A549 (cell line): ENCODE measurements around the gene DIP2C. TPM values are rescaled to one million over a fixed set of nuclear protein-coding genes. Genes with fewer than 3 reads are reported as not detected.

ENCODE experiments used
- ATAC-seq, 2 experiments: fragments of 200-7000 bp in 1 of 2; fragments of >200 bp in 1 of 2; cut with Nextera tagmentation in 1 of 2; cut with Tn5 transposase in 1 of 2; 3 replicates each; pipeline versions ENCODE4 v1.8.0 to v1.9.1; 2018 to 2020; ENCODE audit warnings: mild to moderate bottlenecking in 1 of 2, moderate library complexity in 1 of 2
- CTCF ChIA-PET: fragments of 300-600 bp; sonication (Branson Sonifier 250); formaldehyde crosslinking; extraction: SDS; loops from one replicate; lab custom pipeline; 2021; ENCODE audit warnings: antibody characterized with exemption, inconsistent platforms; lab: Yijun Ruan, JAX
- POLR2A ChIA-PET: fragments of 350-600 bp; formaldehyde crosslinking; extraction: SDS; loops from one replicate; lab custom pipeline; 2021; ENCODE audit warnings: antibody characterized with exemption, inconsistent platforms; lab: Yijun Ruan, JAX
- DNase-seq, 2 experiments: peaks; one replicate each; pipeline versions ENCODE4 v3.0.0 to v3.0.0-alpha.2; 2011 to 2016; ENCODE audit warnings: low read depth in 1 of 2, low spot score in 1 of 2
- FAIRE-seq: peaks from 2 replicates; lab custom pipeline; 2011; peaks lifted over from hg19 to GRCh38; lab: Jason Lieb, UNC
- H3K27ac ChIP-seq, 2 experiments: fragments of >200 bp; sonication (Bioruptor Twin); formaldehyde crosslinking; 3 replicates each; pipeline ENCODE4 v1.5.1; 2016 to 2017
- H3K4me1 ChIP-seq: fragments of >200 bp; sonication (Bioruptor Twin); formaldehyde crosslinking; 3 replicates; pipeline ENCODE4 v1.6.1; 2016
- H3K4me2 ChIP-seq: fragments of >200 bp; sonication (Bioruptor Twin); formaldehyde crosslinking; 3 replicates; pipeline ENCODE4 v1.6.1; 2016
- H3K4me3 ChIP-seq: fragments of >200 bp; sonication (Bioruptor Twin); formaldehyde crosslinking; 3 replicates; pipeline ENCODE4 v1.5.1; 2016
- H3K9me3 ChIP-seq: fragments of >200 bp; sonication (Bioruptor Twin); formaldehyde crosslinking; 3 replicates; pipeline ENCODE4 v1.6.1; 2016
- EP300 ChIP-seq, 2 experiments: fragments of >200 bp; sonication (Bioruptor Twin); formaldehyde crosslinking; IDR thresholded peaks; 2 replicates in 1 of 2; 3 replicates in 1 of 2; pipeline ENCODE4 v1.6.1; 2016 to 2017
- FOSB ChIP-seq: fragments of 250-450 bp; sonication (Bioruptor Pico); IDR thresholded peaks from 2 replicates; pipeline ENCODE4 v1.5.0; 2020; ENCODE audit warnings: mild to moderate bottlenecking, moderate library complexity
- FOSL2 ChIP-seq, 2 experiments: fragments of 450-650 bp in 1 of 2; fragments of >200 bp in 1 of 2; sonication (Bioruptor Twin) in 1 of 2; formaldehyde crosslinking; IDR thresholded peaks; 2 replicates each; pipeline versions ENCODE4 v1.5.0 to v1.6.1; 2016 to 2020; ENCODE audit warnings: mild to moderate bottlenecking in 1 of 2, moderate library complexity in 1 of 2
- GATA3 ChIP-seq: IDR thresholded peaks from 2 replicates; pipeline ENCODE4 v1.6.1; 2012; ENCODE audit warnings: borderline replicate concordance
- HDAC2 ChIP-seq: fragments of 200-600 bp; sonication (generic); IDR thresholded peaks from 2 replicates; pipeline ENCODE4 v1.6.1; 2016
- HOXA7 ChIP-seq: fragments of 250-450 bp; sonication (Bioruptor Pico); IDR thresholded peaks from 2 replicates; pipeline ENCODE4 v1.5.0; 2020; ENCODE audit warnings: mild to moderate bottlenecking, moderate library complexity
- JUN ChIP-seq, 2 experiments: fragments of >200 bp; sonication (Bioruptor Twin); formaldehyde crosslinking; IDR thresholded peaks; 2 replicates in 1 of 2; 3 replicates in 1 of 2; pipeline ENCODE4 v1.6.1; 2016 to 2017
- JUNB ChIP-seq: fragments of >200 bp; sonication (Bioruptor Twin); formaldehyde crosslinking; IDR thresholded peaks from 2 replicates; pipeline ENCODE4 v1.6.1; 2016
- KDM5A ChIP-seq: fragments of 200-600 bp; sonication (generic); IDR thresholded peaks from 2 replicates; pipeline ENCODE4 v1.6.1; 2016; ENCODE audit warnings: antibody characterized with exemption, mild to moderate bottlenecking
- MAZ ChIP-seq: fragments of 150-350 bp; IDR thresholded peaks from 2 replicates; pipeline ENCODE4 v1.6.1; 2014; ENCODE audit warnings: antibody characterized with exemption, low read depth, low read length, borderline replicate concordance
- MYC ChIP-seq: IDR thresholded peaks from 2 replicates; pipeline ENCODE4 v1.6.1; 2012; ENCODE audit warnings: mild to moderate bottlenecking, inconsistent platforms, low read length, improper control_type of control experiment, borderline replicate concordance
- PHF8 ChIP-seq: fragments of 200-600 bp; sonication (generic); IDR thresholded peaks from 2 replicates; pipeline ENCODE4 v1.6.1; 2016; ENCODE audit warnings: low read depth, mild to moderate bottlenecking, antibody characterized with exemption, moderate library complexity, borderline replicate concordance
- POLR2AphosphoS2 ChIP-seq: conservative IDR thresholded peaks from 2 replicates; pipeline ENCODE4 v1.6.1; 2012; ENCODE audit warnings: low read length, improper control_type of control experiment, inconsistent platforms
- RAD21 ChIP-seq, 2 experiments: fragments of >200 bp in 1 of 2; sonication (Bioruptor Twin) in 1 of 2; formaldehyde crosslinking in 1 of 2; IDR thresholded peaks in 1 of 2; conservative IDR thresholded peaks in 1 of 2; 2 replicates in 1 of 2; 3 replicates in 1 of 2; pipeline ENCODE4 v1.6.1; 2012 to 2018; ENCODE audit warnings: inconsistent platforms in 1 of 2
- RFX5 ChIP-seq: fragments of 450-650 bp; IDR thresholded peaks from 2 replicates; pipeline ENCODE4 v1.7.1; 2014; ENCODE audit warnings: antibody characterized with exemption, mild to moderate bottlenecking, moderate library complexity
- RNF2 ChIP-seq: fragments of 200-600 bp; sonication (generic); IDR thresholded peaks from 2 replicates; pipeline ENCODE4 v1.6.1; 2016; ENCODE audit warnings: low read depth, mild to moderate bottlenecking, antibody characterized with exemption, moderate library complexity, borderline replicate concordance
- TFCP2L1 ChIP-seq: fragments of 250-450 bp; sonication (Bioruptor Pico); IDR thresholded peaks from 2 replicates; pipeline ENCODE4 v1.5.0; 2021; ENCODE audit warnings: mild to moderate bottlenecking
- ZC3H11A ChIP-seq: fragments of 450-650 bp; IDR thresholded peaks from 2 replicates; pipeline ENCODE4 v1.6.1; 2014; ENCODE audit warnings: antibody characterized with exemption, mild to moderate bottlenecking
- ZNF302 ChIP-seq: fragments of 250-450 bp; sonication (Bioruptor Pico); IDR thresholded peaks from 2 replicates; pipeline ENCODE4 v1.9.0; 2021; ENCODE audit warnings: inconsistent platforms, mild to moderate bottlenecking, moderate library complexity
- WGBS: methylation state at CpG from one replicate; pipeline ENCODE4 v1.1.6; 2017; ENCODE audit errors: missing lambda C conversion rate; 5-methylcytosine and 5-hydroxymethylcytosine counted together
- polyA plus RNA-seq, 4 experiments: library from polyadenylated mRNA; depleted of rRNA in 3 of 4; stranded (reverse); fragments of >200 nt; fragmentation: RNase III in 1 of 4; extraction: RNeasy Plus Mini Kit Qiagen cat#74134 plus additional on column Dnase treatment in 1 of 4; gene quantifications; 2 replicates in 3 of 4; 3 replicates in 1 of 4; pipeline ENCODE4 v1.2.3, GENCODE V29; 2011 to 2017
- TF ChIP-seq, protein P1 (sequence below): fragments of >200 bp; sonication (Bioruptor Twin); formaldehyde crosslinking; IDR thresholded peaks from 3 replicates; pipeline ENCODE4 v1.5.1; 2016
- TF ChIP-seq, protein P2 (sequence below): fragments of >200 bp; sonication (Bioruptor Twin); formaldehyde crosslinking; IDR thresholded peaks from 2 replicates; pipeline ENCODE4 v1.6.1; 2016

DIP2C gene
- polyA plus RNA-seq, 2 of the 4 experiments (the other 2 are of a cell fraction): 3.7 to 5.0 TPM

DNA sequence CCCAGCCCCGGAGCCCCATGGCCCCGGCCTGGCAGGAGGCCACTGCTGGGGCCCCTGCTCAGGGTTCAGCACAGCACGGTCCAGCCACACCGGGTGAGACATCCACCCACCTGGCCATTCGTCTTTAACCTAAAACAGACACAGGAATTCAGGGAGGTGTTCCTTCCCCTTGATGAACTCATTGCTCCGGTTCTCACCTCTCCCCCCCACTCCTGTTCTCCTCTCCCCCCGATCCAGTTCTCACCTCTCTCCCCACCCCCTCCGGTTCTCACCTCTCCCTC is 129.8 kb downstream of the DIP2C start (continued):
- no peak for TF ChIP-seq POLR2AphosphoS2
- TF ChIP-seq HDAC2: no peak

DNA sequence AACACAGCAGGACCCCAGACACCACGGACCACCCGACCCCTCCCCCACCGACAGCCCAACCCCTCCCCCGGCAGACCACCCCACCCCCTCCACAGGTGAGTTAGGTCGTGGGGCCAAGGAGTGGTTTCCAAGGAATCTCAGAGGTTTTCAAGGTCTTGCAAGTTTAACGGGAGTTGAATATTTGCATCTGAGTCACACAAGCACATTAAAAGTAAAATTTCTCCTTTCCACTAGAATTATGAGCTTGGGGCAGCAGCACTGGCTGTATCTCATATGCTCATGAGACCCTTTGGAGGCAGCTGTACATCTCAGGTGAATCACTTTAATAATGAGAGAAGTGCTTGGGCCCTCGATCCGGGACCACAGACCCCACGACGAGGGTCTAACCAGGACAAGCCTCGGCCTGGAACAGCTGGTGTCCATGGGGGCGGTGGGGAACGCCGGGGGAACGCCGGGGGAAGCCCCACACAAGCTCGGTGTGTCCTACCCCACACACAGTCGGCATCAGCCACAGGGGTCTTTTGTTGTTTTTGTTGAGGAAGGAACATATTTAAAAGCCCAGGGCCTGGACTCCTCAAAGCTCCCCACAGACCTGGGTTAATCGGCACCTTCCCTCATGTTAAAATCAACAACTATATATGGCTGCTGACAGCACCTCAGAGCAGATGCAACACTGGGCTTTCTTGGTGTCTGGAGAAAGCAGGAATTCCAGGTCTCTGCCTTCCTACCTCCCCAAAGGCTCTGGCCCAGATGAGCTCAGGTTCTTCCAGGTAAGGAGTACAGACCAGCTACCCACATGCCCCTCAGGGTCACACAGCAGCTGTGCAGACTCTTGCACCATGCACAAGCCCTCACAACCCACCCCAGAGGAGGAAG is 130.3 kb downstream of the DIP2C start:
- ChIA-PET CTCF (interaction anchor here (1.7 kb wide), 1 partner anchor 12 kb away, joined by 4 read pairs; no protein-coding TSS in a partner anchor), POLR2A (no interaction called here)
- ATAC-seq: no peak

DNA sequence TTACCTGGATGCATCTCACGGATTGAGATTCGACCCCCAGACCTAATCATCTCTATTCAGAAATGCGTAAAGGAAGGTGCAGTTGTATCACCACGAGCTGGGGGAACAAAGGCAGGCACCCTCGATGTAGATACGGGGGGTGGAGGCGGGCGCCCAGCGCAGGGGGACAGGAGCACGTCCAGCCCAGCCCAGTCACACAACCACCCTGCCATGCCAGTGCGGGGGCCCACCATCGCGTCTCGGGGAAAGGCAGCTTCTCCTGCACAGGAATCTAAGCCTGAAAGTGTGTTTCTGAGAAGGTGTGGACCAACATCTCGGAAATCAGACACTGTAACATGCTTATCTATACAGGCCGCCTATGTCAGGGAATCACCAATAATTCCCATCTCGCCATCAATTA is 131.1 kb downstream of the DIP2C start:
- Histone ChIP-seq H3K9me3 (no peaks in the 10 kb centered on the region), H3K4me2 (no peak overlapping the region), H3K27ac (no peak overlapping the region), H3K4me1 (0 out of 3 replicates have a peak, but pooled peaks cover 4% of the 10 kb centered on the region), H3K4me3 (no peak overlapping the region)
- DNase-seq: no peak
- POLR2A ChIA-PET: no interaction called here
- WGBS: 87% methylated on average over 17 of the region's 17 CpGs
- no peak for TF ChIP-seq GATA3
- no peak for TF ChIP-seq RFX5
- TF ChIP-seq ZC3H11A: no peak
- no peak for TF ChIP-seq KDM5A
- TF ChIP-seq RNF2: no peak
- TF ChIP-seq PHF8: no peak
- no peak for TF ChIP-seq HOXA7
- TF ChIP-seq JUNB: no peak
- TF ChIP-seq, protein P1, sequence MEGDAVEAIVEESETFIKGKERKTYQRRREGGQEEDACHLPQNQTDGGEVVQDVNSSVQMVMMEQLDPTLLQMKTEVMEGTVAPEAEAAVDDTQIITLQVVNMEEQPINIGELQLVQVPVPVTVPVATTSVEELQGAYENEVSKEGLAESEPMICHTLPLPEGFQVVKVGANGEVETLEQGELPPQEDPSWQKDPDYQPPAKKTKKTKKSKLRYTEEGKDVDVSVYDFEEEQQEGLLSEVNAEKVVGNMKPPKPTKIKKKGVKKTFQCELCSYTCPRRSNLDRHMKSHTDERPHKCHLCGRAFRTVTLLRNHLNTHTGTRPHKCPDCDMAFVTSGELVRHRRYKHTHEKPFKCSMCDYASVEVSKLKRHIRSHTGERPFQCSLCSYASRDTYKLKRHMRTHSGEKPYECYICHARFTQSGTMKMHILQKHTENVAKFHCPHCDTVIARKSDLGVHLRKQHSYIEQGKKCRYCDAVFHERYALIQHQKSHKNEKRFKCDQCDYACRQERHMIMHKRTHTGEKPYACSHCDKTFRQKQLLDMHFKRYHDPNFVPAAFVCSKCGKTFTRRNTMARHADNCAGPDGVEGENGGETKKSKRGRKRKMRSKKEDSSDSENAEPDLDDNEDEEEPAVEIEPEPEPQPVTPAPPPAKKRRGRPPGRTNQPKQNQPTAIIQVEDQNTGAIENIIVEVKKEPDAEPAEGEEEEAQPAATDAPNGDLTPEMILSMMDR: no peak
- TF ChIP-seq EP300 (IDR thresholded peaks at IDR 0.05): no peak
- TF ChIP-seq ZNF302: no peak
- no peak for TF ChIP-seq JUN (IDR thresholded peaks at IDR 0.05)
- no peak for TF ChIP-seq TFCP2L1 (CRISPR knock-in tag)
- TF ChIP-seq FOSB (CRISPR knock-in tag): no peak
- CTCF ChIA-PET: no interaction called here
- FAIRE-seq: no peak
- no peak for ATAC-seq

More for the DNA sequence above, 130.3 kb downstream of the DIP2C start:
- FAIRE-seq (no peak), DNase-seq (no peak)
- H3K9me3 ChIP-seq: peaks cover 7% of the 10 kb centered on the region; the same call in 1 of the 3 replicates
- H3K4me3 ChIP-seq: no peak overlapping the region
- TF ChIP-seq KDM5A: no peak
- no peak for TF ChIP-seq ZNF302
- TF ChIP-seq JUN (IDR thresholded peaks at IDR 0.05): no peak
- no peak for TF ChIP-seq MYC
- no peak for TF ChIP-seq FOSL2 (IDR thresholded peaks at IDR 0.05)
- TF ChIP-seq FOSL2 (CRISPR knock-in tag; IDR thresholded peaks at IDR 0.05): no peak
- TF ChIP-seq, protein P2, sequence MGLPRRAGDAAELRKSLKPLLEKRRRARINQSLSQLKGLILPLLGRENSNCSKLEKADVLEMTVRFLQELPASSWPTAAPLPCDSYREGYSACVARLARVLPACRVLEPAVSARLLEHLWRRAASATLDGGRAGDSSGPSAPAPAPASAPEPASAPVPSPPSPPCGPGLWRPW: no peak
- no peak for TF ChIP-seq RAD21 (conservative IDR thresholded peaks at IDR 0.05 in 1 of 2, IDR thresholded peaks at IDR 0.05 in 1 of 2)
- TF ChIP-seq MAZ: no peak
- TF ChIP-seq JUNB: no peak
- WGBS: 71% methylated on average over 16 of the region's 19 CpGs
- H3K4me1 ChIP-seq: 0 out of 3 replicates have a peak, but pooled peaks cover 4% of the 10 kb centered on the region
- H3K4me2 ChIP-seq: no peak overlapping the region
- H3K27ac ChIP-seq: no peak overlapping the region
